OCI-LY7 (cell line): ENCODE measurements around the gene SOX5. TPM values are rescaled to one million over a fixed set of nuclear protein-coding genes. Genes with fewer than 3 reads are reported as not detected.

ENCODE experiments used
- BruUV-seq: library from RNA; stranded (reverse); fragments of 400-500 nt; replicated peaks from 2 replicates; lab custom pipeline; 2021; lab: Mats Ljungman, UMichigan
- CTCF ChIA-PET: fragments of 300-600 bp; sonication (Branson Sonifier 250); formaldehyde crosslinking; loops from one replicate; lab custom pipeline; 2022; ENCODE audit warnings: antibody characterized with exemption; ENCODE audit not compliant: unreplicated experiment; lab: Charles Lee
- POLR2A ChIA-PET: fragments of 300-600 bp; sonication (Branson Sonifier 250); formaldehyde crosslinking; loops from one replicate; lab custom pipeline; 2022; ENCODE audit warnings: antibody characterized with exemption; lab: Charles Lee
- DNase-seq: peaks from one replicate; pipeline ENCODE4 v3.0.0-alpha.2; 2015; ENCODE audit warnings: low spot score
- H2AFZ ChIP-seq: fragments of 200-600 bp; sonication (generic), shearing (Covaris generic); 2 replicates; pipeline ENCODE4 v1.6.1; 2014; ENCODE audit warnings: mild to moderate bottlenecking, antibody characterized with exemption, low read length, moderate library complexity
- H3K27ac ChIP-seq: fragments of 200-600 bp; sonication (generic); 2 replicates; pipeline ENCODE4 v1.5.1; 2014; ENCODE audit warnings: mixed run types, low read depth, mild to moderate bottlenecking, moderate library complexity, low read length, inconsistent platforms; ENCODE audit not compliant: poor library complexity, severe bottlenecking
- H3K36me3 ChIP-seq: fragments of 200-600 bp; sonication (generic); 2 replicates; pipeline ENCODE4 v1.6.1; 2014; ENCODE audit warnings: mild to moderate bottlenecking, antibody characterized with exemption, low read length, moderate library complexity, mixed read lengths; ENCODE audit not compliant: insufficient read depth
- H3K4me1 ChIP-seq: fragments of 200-600 bp; sonication (generic); 2 replicates; pipeline ENCODE4 v1.5.1; 2014; ENCODE audit warnings: mild to moderate bottlenecking, low read length; ENCODE audit not compliant: insufficient read depth, poor library complexity, severe bottlenecking
- H3K4me2 ChIP-seq: fragments of 200-600 bp; sonication (generic); 2 replicates; pipeline ENCODE4 v1.6.1; 2014; ENCODE audit warnings: mild to moderate bottlenecking, low read length
- H3K4me3 ChIP-seq: fragments of 200-600 bp; sonication (generic); 2 replicates; pipeline ENCODE4 v1.5.1; 2014; ENCODE audit warnings: mild to moderate bottlenecking, low read depth, low read length; ENCODE audit not compliant: poor library complexity, severe bottlenecking
- H3K79me2 ChIP-seq: fragments of 200-600 bp; sonication (generic); 2 replicates; pipeline ENCODE4 v1.6.1; 2016; ENCODE audit warnings: low read depth, mild to moderate bottlenecking, low read length, moderate library complexity, mixed read lengths; ENCODE audit not compliant: insufficient read depth
- H3K9me2 ChIP-seq: fragments of 200-600 bp; sonication (generic); 2 replicates; pipeline ENCODE4 v1.6.1; 2016; ENCODE audit warnings: mild to moderate bottlenecking, low read length, mixed read lengths; ENCODE audit not compliant: insufficient read depth
- H3K9me3 ChIP-seq: fragments of 200-600 bp; sonication (generic); 2 replicates; pipeline ENCODE4 v1.6.1; 2014; ENCODE audit warnings: mild to moderate bottlenecking, mixed run types, low read length, mixed read lengths
- H4K20me1 ChIP-seq: fragments of 200-600 bp; sonication (generic); 2 replicates; pipeline ENCODE4 v1.6.1; 2014; ENCODE audit warnings: mild to moderate bottlenecking, antibody characterized with exemption, low read length, moderate library complexity, mixed read lengths; ENCODE audit not compliant: insufficient read depth
- EZH2phosphoT487 ChIP-seq: fragments of 200-600 bp; sonication (generic); IDR thresholded peaks from 2 replicates; pipeline ENCODE4 v1.6.1; 2018; ENCODE audit warnings: low read depth, borderline replicate concordance, mild to moderate bottlenecking, mixed run types, antibody characterized with exemption, low read length, moderate library complexity, mixed read lengths
- intact Hi-C: fragments of 100-400 bp; cut with micrococcal nuclease; formaldehyde crosslinking; loops from one replicate; pipeline ENCODE4 v1.10.0; 2022; ENCODE audit not compliant: unreplicated experiment
- total RNA-seq, 2 experiments: library from RNA; depleted of rRNA in 1 of 2; stranded (reverse); fragments of >200 nt in 1 of 2; shearing (Covaris generic) in 1 of 2; gene quantifications; 2 replicates each; pipeline ENCODE4 v1.2.3, GENCODE V29; 2014 to 2022
- TF ChIP-seq, protein P1 (sequence below): fragments of 200-600 bp; sonication (generic); conservative IDR thresholded peaks from 2 replicates; pipeline ENCODE4 v1.5.1; 2014; ENCODE audit warnings: mild to moderate bottlenecking, antibody characterized with exemption, low read length, moderate library complexity, mixed read lengths

SOX5 gene
- total RNA-seq, 2 experiments from 2014 or later: 0.16 TPM; not detected in 1

DNA sequence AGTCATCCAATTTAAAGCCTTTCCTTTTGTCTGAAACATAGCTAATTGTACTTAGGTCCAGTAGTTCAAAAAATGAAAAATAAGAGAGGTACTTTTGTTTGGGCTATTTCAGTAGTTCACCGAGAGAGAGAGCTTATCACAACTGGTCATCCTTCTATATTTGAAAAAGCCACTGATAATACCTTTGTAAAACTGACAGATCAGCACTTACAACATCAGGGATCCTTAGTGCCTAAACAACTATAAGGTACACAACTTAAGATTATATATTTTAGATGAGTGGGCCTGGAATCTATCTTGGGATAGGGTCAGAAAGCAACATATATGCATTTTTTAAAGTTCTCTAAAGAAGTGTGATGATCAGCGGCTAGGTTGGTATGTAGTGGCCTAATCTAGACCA, 97.9 kb downstream of the SOX5 start:
- TF ChIP-seq EZH2phosphoT487: no peak
- Histone ChIP-seq H3K4me3 (no peak overlapping the region), H3K9me3 (no peaks in the 10 kb centered on the region), H3K4me1 (no peaks in the 10 kb centered on the region), H4K20me1 (no peaks in the 10 kb centered on the region), H2AFZ (no peak overlapping the region), H3K27ac (no peak overlapping the region), H3K9me2 (no peaks in the 10 kb centered on the region), H3K36me3 (no peaks in the 10 kb centered on the region), H3K4me2 (no peak overlapping the region), H3K79me2 (no peaks in the 10 kb centered on the region)
- no TSS peak for BruUV-seq
- CTCF ChIA-PET: no interaction called here
- intact Hi-C loops: no loop called here
- DNase-seq: no peak
- POLR2A ChIA-PET: interaction anchor here (1.4 kb wide), 1 partner anchor 285 kb away, joined by 4 read pairs; no protein-coding TSS in a partner anchor

DNA sequence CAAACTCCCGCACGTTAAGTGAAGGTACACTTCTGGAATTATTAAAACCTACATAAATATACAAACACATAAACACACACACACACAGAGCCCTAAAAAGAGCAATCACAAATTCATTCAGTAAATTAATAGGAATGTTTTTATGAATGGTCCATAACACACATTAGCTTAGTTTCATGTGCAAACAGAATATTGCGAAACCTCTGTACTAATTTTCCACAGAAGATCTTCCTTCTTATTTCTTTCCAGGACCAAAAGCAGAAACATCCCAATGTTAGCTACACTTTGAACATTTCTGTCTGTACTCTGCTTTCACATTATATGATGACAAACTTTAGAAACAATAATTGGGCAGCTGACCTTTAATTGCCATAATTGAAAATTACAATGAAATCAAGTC, 101.6 kb downstream of the SOX5 start:
- POLR2A ChIA-PET: interaction anchor here (0.7 kb wide), 1 partner anchor 80 kb away, joined by 3 read pairs; no protein-coding TSS in a partner anchor
- CTCF ChIA-PET: no interaction called here

DNA sequence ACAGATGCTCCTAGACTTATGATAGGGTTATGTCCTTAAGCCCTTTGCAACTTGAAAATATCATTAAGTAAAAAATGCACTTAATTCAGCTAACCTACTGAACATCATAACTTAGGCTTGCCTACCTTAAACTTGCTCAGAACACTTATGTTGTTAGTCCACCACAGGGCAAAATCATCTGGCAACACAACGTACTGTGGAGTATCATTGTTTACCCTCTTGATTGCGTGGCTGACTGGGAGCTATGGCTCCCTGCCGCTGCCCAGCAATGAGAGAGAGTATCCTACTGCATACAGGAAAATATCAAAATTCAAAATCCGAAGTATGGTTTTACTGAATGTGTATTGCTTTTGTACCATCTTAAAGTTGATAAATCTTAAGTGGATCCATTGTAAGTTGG, 105.5 kb downstream of the SOX5 start:
- no peak overlapping the region for H3K4me2 ChIP-seq
- BruUV-seq: no TSS peak
- no peak overlapping the region for H3K27ac ChIP-seq
- H3K4me3 ChIP-seq: no peak overlapping the region
- H3K4me1 ChIP-seq: no peaks in the 10 kb centered on the region
- CTCF ChIA-PET: no interaction called here
- no peak overlapping the region for H2AFZ ChIP-seq
- POLR2A ChIA-PET: interaction anchor here (0.6 kb wide), 1 partner anchor 52 kb away, joined by 4 read pairs; no protein-coding TSS in a partner anchor
- H3K9me3 ChIP-seq: no peaks in the 10 kb centered on the region
- no peak for DNase-seq
- no peaks in the 10 kb centered on the region for H3K79me2 ChIP-seq
- intact Hi-C loops: no loop called here
- TF ChIP-seq, protein P1, sequence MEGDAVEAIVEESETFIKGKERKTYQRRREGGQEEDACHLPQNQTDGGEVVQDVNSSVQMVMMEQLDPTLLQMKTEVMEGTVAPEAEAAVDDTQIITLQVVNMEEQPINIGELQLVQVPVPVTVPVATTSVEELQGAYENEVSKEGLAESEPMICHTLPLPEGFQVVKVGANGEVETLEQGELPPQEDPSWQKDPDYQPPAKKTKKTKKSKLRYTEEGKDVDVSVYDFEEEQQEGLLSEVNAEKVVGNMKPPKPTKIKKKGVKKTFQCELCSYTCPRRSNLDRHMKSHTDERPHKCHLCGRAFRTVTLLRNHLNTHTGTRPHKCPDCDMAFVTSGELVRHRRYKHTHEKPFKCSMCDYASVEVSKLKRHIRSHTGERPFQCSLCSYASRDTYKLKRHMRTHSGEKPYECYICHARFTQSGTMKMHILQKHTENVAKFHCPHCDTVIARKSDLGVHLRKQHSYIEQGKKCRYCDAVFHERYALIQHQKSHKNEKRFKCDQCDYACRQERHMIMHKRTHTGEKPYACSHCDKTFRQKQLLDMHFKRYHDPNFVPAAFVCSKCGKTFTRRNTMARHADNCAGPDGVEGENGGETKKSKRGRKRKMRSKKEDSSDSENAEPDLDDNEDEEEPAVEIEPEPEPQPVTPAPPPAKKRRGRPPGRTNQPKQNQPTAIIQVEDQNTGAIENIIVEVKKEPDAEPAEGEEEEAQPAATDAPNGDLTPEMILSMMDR: no peak
- TF ChIP-seq EZH2phosphoT487: no peak
- no peaks in the 10 kb centered on the region for H4K20me1 ChIP-seq
- H3K9me2 ChIP-seq: no peaks in the 10 kb centered on the region
- no peaks in the 10 kb centered on the region for H3K36me3 ChIP-seq

More for the DNA sequence above, 101.6 kb downstream of the SOX5 start:
- Histone ChIP-seq H2AFZ (no peak overlapping the region), H3K79me2 (no peaks in the 10 kb centered on the region), H4K20me1 (no peaks in the 10 kb centered on the region), H3K4me2 (no peak overlapping the region), H3K9me3 (no peaks in the 10 kb centered on the region), H3K27ac (no peak overlapping the region), H3K36me3 (no peaks in the 10 kb centered on the region), H3K4me1 (no peaks in the 10 kb centered on the region), H3K9me2 (no peaks in the 10 kb centered on the region), H3K4me3 (no peak overlapping the region)
- TF ChIP-seq EZH2phosphoT487: no peak
- TF ChIP-seq, protein P1: no peak
- intact Hi-C loops: no loop called here
- BruUV-seq: no TSS peak
- no peak for DNase-seq
